ENCODE measurements around the gene STAG1. TPM values are rescaled to one million over a fixed set of nuclear protein-coding genes. Genes with fewer than 3 reads are reported as not detected.
"Not testable (repeated sequence)": the region's sequence is repeated elsewhere in the genome, so short reads cannot be mapped to it uniquely, and the experiment has no call there.

The STAG1 gene
- polyA plus RNA-seq (2014; cell fraction: cytosol; rRNA removed): 13.9 and 15.9 TPM in 2 replicates
- 11.3 and 12.9 TPM in 2 replicates for polyA plus RNA-seq (2014; cell fraction: nucleus; rRNA removed)

DNA sequence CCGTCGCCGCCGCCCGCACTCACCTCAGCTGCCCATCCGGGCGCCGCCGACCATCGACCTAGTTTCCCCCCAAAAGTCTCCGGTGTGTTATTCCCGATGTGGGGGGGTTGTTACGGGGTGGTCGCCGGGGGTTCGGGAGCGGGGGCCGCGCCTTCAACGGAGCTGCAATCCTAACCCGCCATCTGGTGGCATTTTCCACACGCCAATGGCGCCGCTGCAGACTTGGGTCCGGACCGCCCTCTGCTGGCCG, at the start of gene STAG1:
Gene STAG1 (minus strand): TSS at position 207 of the 250 bp plus-strand sequence. CDS start 121,480 bp downstream, outside the sequence.
- DNase-seq (ENCODE audit: low spot score): no peak

- not testable (repeated sequence) for DNase-seq (ENCODE audit: low spot score)
These were observed 49.0 kb upstream of the STAG1 start for GRCh38 chr3:136801146-136801545.

DNA sequence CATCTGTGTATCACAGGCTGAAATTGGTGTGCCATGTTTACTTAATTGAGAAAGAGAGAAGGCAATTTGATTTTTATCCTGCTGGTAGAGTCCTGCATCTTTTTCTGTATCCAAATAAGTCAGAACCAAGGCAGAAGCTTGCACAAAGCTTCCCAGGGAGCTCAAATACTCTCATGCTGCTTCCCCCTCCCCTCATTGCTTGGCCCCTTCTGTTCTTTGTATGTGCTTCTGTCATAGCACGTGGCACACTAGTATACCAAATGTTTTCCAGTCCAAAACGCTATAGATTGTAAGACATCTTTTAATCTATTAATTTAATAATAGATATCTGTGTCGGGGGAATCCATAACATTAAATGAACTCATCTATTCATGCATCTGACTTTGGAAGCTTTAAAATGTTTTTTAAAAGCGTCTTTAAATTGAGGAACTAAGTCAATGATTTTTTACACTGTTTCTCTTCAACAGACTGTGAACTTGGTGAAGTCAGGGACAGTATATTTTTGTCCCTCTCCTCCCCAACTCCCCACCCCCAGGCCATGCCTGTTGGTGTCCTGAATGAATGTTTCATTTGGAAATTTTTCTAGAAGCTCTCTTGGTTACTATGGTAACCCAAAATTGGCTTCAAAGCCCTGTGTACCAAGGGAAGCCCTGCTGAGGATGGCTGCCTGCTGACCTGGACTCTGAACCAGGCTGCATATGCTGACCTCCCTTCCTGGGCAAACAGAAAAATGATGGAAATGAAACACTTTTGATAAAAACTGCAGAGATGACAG, 40.6 kb upstream of the STAG1 start:
- DNase-seq (ENCODE audit: low spot score): no peak

DNA sequence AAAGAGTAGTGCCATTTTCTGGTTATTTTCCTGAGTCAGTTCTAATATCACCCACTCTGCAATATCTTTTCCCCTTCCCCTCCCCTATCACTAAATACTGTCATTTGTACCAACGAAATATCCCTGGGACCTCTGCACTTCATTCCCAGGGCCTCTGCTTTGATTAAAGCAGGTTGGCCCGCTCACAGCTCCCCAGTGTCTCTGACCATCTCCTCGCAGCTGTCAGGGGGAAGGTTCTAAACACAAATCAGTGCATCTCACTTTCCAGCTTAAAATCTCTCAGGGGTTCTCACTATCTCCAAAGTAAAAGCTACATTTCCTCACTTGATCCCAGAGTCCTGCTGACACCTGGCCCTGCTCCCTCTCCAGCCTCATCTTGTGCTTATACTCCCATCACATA, 38.6 kb upstream of the STAG1 start:
- DNase-seq (ENCODE audit: low spot score): no peak

- DNase-seq (ENCODE audit: low spot score): no peak
These were observed 37.8 kb upstream of the STAG1 start for GRCh38 chr3:136789976-136790375.

DNA sequence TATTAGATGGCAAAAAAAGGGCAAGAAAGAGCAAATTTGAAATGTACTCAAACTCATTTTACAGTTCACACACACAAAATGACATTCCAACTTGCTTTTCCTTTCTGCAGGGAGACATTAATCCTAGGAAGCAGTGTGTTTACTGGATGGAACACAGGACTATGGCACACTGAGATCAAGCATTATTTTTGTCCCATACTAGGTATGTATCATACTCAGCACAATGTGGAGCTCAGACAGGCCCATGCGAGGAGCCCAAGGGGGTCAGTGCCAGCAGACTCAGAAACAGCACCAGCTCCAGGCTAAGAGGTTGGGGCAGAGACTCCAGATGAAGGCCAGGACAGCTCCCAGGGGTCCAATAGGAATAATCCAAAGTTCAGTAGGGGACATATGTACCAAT, 36.0 kb upstream of the STAG1 start:
- DNase-seq (ENCODE audit: low spot score): no peak

- no peak for DNase-seq (ENCODE audit: low spot score)
These were observed 35.2 kb upstream of the STAG1 start for GRCh38 chr3:136787349-136787748.

- no peak for DNase-seq (ENCODE audit: low spot score)
These were observed 31.6 kb upstream of the STAG1 start for GRCh38 chr3:136783708-136784191.

DNA sequence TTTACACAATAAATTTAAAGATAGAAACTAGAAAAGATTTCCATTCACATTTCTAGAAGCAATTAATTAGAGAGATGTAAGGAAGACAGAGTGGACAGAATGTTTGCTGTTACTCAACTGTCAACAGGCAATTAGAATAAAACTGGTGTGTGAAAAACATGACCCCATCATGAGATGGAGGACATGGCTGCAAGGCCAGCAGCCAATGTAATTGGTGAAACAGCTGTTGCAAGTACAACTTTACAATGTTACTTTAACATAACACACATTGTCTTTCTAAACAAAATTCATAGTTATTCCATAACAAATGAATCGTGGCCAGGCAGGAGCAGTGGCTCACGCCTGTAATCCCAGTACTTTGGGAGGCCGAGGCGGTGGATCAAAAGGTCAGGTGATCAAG, 28.6 kb upstream of the STAG1 start:
- no peak for DNase-seq (ENCODE audit: low spot score)

- DNase-seq (ENCODE audit: low spot score): no peak
These were observed 26.7 kb upstream of the STAG1 start for GRCh38 chr3:136778865-136779264.

DNA sequence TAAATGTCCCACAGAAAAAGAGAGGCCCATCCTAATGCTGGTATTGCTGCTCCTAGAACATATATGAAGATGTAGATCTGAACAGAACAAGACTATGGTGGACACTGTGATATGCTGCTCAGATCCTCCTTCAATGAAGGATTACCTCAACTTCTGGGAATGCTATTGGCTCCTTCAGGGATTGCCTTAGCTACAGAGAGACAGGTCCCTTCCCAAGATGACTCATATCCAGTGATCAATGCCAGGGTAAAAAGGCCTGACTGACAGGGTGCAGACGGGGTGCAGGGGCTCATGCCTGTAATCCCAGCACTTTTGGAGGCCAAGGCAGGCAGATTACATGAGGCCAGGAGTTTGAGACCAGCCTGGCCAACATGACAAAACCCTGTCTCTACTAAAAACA, 20.5 kb upstream of the STAG1 start:
- no peak for DNase-seq (ENCODE audit: low spot score)

GRCh38 chr3:136758160-136759102, 6.3 kb upstream of the STAG1 start:
- DNase-seq (ENCODE audit: low spot score): not testable (repeated sequence)

DNA sequence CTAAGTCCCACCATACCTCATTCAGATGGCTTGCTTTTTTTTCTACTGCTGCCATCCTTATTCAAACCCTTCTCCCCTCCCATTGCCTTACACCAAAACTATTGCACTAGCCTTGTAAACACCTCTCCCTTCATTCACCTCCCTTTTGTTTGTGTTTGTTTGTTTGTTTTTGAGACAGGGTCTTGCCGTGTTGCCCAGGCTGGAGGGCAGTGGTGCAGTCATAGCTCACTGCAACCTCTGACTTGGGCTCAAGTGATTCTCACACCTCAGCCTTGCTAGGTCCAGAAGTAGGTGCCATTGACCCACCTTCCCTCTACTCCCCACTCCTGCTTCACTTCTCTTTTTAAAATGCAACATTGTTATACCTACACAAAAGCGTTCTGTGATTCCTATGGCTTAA, 3.0 kb upstream of the STAG1 start:
- no peak for DNase-seq (ENCODE audit: low spot score)

DNA sequence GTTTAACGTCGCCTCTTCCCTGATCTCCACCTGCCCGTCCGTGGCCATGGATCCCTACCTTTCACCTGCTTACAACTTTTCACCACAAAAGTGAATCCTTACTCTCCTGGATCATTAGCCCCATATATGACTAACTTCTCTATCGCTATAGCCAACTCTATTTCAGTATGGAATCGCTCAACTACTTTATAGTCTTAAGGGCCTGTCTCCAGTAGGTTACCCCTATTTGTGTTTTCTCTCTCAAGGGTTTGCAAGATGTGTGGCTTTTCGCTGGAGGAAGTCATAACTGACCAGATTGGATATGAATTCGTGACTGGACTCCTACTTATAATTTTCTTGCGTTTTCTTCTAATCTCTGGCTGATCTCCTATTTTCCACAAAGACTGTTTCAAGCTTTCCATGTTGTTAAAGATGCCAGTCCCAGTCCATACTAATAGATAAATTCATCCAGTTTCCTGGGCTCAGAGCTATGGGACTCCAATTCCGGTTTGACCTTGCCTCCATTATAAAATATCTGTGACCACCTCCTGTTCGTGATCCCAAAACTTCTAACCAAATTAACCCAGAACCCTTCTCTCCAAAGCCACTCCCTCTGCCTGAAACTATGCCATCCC, 1.3 kb upstream of the STAG1 start:
- DNase-seq (ENCODE audit: low spot score): no peak

GRCh38 chr3:136752422-136753325, 496 bp upstream of the STAG1 start:
- peak; percentile 97 for DNase-seq (ENCODE audit: low spot score)

DNA sequence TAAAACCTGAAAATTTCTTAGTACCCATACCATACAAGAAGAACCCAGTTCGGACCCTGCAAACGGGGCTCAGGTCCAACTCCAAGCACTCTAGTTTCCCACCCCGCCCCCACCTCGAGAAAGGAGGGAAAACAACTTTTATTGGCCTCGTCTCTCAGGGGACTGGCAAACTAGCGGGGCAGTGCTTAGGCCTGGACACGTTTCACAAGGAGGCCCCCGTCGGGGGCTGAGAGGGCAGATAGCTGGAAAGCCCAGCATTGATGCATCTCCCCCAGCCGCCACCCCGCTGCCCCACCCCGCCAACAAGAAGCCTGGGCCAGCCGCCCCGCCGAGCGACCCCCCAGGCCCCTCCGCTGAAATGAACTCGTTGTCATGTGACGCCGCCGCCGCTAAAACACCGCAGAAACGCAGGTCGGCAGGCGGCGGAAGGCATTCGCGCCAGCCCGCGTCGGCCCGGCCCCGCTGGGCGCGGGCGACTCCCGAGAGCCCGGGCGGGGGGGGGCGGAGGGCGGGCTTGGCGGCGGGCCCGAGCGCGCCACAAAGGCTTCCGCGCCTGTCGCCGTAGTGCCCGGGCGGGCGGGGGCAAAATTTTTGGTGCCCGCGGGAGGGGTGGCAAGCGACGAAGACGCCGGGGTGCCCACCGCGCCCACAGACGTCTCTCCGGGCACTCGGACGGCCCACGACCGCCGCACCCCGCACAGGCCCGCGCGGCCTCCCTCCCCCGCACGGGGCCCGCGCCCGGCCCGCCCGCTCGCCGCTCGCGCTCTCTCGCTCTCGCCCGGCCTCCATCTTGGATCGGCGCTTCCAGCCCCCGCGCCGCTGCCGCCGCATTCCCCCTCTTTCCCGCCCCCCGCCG, 634 bp downstream of the STAG1 start:
- DNase-seq (ENCODE audit: low spot score): peak; percentile 81

DNA sequence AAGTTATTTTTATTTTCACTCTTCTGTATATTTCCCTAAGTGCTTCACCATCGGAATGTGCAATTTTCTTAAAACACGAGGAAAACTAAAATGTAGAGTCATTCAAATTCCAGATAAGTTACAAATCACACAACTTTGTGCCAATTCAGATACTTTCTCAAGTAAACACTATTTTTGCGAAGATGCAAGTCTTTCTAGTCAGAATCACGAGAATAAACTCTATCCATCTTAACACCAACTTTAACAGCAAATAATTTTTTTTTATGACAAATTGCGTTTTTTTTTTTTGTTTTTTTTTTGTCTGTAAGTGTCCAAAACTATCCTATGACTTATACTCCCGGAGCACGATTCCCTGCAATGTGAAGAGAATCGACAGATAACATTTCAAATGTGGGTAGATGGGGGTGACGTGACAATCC, 1.3 kb downstream of the STAG1 start:
- DNase-seq (ENCODE audit: low spot score): no peak

GRCh38 chr3:136750209-136750896, 1.8 kb downstream of the STAG1 start:
- no peak for DNase-seq (ENCODE audit: low spot score)

DNA sequence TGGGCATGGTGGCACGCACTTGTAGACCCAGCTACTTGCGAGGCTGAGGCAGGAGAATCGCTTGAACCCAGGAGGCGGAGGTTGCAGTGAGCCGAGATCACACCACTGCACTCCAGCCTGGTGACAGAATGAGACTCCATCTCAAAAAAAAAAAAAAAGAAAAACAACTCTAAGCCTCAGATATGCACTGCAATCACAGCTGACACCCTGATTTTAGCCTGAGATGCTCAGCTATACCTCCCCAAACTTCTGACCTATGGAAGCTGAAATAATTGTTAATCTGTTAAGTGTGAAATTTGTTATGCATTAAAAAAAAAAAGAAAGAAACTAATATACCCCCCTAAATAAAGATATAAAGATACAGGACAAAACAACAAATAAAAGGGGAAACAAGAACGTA, 2.6 kb downstream of the STAG1 start:
- DNase-seq (ENCODE audit: low spot score): not testable (repeated sequence)

Measured in SK-N-DZ (cell line).